ELF-1 (cell line): ENCODE data around the gene AMMECR1.
"Not testable (repeated sequence)": the region's sequence is repeated elsewhere in the genome, so short reads cannot be mapped to it uniquely, and the experiment has no call there.

Experiments used
- DNase-seq: peaks from one replicate; pipeline ENCODE4 v3.0.0-alpha.2; 2016; ENCODE audit warnings: low read depth, low spot score

Gene AMMECR1

GRCh38 chrX:110171442-110171841, 146.4 kb downstream of the AMMECR1 start:
- no peak for DNase-seq

GRCh38 chrX:110170029-110170428, 147.9 kb downstream of the AMMECR1 start:
- DNase-seq = no peak

DNA sequence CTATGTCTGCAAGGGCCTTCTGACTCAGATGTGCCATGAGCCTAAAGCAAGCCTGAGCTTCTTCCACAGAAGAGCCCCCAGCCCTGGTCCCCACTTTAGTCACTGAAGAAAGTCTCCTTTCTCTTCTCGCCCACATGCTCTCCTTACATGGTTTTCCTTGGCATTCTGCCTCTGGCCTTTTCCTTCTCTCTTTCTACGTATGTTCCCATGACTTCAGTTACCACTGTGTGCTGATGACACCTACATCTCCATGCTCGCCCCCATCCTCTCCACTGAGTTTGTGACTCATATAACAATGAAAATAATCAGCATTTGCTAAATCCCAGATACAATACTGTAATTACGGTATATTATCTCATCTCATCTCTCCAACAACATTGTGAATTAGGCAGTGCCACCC, 149.3 kb downstream of the AMMECR1 start:
- DNase-seq = no peak

- peak; percentile 72 for DNase-seq
These were observed 149.9 kb downstream of the AMMECR1 start for GRCh38 chrX:110167952-110168451.

- DNase-seq = no peak
These were observed 154.4 kb downstream of the AMMECR1 start for GRCh38 chrX:110163488-110163887.

GRCh38 chrX:110162867-110163266, 155.0 kb downstream of the AMMECR1 start:
- peak; percentile 20 for DNase-seq

DNA sequence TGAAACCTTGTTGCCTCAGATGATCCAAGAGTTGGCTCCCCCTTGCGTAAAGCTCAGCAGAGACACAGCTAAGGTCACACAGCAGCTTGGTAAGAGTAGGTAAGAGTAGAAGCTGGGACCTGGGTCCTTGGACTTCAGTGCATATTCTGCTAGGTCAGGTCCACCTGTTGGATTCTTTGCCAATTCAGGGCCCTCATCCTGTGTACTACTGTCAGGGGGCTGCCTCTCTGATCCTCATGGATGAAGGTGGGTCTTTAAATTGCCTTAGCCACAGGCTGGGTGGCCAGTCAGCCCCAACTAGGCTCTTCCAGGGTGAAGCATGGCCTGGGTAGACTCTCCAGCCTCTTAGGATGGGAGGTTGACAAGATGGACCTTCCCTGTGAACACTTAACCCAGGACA, 155.8 kb downstream of the AMMECR1 start:
- DNase-seq = no peak

DNA sequence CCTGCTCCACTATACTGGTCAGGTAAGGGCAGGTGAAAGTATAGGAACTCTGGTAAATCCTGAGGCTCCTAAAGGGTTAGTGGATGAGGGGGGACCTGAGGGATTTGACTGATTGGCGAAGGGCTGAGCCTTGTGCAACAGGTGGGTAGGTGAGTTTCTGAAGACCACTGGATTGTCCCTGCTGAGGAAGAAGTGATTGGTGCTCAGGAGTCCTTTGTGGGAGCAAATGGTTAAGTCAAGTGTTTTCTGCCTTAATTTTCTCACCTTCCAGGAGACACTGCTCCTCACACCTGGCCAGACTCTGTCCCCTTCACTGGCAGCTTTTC, 156.6 kb downstream of the AMMECR1 start:
- no peak for DNase-seq

GRCh38 chrX:110159865-110160264, 158.0 kb downstream of the AMMECR1 start:
- DNase-seq = no peak

- DNase-seq = no peak
These were observed 158.7 kb downstream of the AMMECR1 start for GRCh38 chrX:110159235-110159634.

DNA sequence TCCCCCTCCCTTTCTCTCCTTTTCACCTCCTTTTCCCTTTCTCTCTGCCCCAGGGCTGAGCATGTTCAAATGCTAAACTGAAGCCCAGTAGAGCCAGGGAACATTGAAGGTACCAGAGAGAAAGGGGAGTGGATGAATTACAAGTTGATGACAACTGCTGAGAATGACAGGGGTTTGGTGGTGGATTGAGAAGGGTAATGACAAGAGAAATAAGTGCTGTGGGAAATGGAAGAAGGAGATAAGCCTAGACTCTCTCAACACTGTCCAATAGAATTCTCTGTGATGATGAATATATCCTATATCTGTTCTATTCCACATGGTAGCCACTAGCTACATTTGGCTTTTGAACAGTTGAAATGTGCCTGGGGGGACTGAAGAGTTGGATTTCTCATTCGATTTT, 160.4 kb downstream of the AMMECR1 start:
- no peak for DNase-seq

DNA sequence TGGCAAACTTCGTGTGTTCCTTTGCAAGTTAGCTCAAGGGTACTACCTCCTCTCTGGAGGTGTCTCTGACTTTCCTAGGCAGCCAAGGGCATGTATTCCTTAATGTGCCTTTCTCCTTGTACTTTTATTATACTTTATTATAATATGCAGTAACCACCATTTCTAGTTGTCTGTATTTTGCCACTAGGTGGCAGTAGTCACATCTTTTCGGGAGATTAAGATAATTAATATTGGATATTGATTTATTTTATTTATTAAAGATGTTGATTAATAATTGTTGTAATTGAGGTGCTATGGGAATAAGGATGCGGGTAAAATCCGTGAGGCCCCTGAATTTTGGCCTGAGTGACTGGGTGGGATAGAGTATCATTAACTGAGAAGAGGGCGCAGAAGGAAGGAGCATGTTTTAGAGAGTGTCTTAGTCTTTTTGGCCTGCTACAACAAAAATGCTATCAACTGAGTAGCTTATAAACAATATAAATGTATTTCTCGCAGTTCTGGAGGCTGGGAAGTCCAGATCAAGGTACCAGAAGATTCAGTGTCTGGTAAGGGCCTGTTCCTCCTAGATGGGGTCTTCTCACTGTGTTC, 161.6 kb downstream of the AMMECR1 start:
- DNase-seq = no peak

- no peak for DNase-seq
These were observed 162.1 kb downstream of the AMMECR1 start for GRCh38 chrX:110155759-110156158.

- not testable (repeated sequence) for DNase-seq
These were observed 163.6 kb downstream of the AMMECR1 start for GRCh38 chrX:110154328-110154727.

DNA sequence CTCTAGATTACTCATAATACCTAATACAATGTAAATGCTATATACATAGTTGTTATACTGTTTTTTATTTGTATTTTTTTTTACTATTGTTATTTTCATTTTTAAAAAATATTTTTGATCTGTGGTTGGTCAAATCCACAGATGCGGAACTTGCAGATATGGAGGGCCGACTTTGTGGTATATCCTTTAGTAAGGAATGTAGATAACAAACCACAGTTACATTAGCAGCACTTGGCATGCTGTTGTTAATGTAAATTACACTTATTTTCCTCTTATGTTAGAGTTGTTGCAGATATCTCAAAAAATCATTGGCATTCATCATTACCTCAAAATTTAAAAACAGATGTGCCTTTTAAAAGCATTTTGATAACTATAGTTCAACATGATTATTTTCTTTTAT, 164.0 kb downstream of the AMMECR1 start:
- no peak for DNase-seq

DNA sequence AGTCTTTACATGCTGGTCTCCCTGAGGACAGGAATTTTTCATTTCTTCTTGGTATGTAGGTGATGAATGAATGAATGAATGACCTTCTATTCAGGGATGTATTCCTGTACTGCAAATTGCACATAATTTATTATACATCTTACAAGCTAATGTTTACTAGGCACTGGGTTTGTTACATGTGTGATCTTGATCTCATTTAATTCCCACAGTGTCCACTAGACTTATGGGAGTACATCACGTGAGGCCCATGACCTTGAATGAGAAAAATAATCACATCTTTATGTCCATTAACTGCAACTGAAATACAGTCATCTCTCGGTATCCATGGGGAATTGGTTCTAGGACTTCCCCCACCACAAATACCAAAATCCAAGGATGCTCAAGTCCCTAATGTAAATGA, 164.6 kb downstream of the AMMECR1 start:
- DNase-seq = no peak

GRCh38 chrX:110146521-110146920, 171.4 kb downstream of the AMMECR1 start:
- DNase-seq = peak; percentile 59

DNA sequence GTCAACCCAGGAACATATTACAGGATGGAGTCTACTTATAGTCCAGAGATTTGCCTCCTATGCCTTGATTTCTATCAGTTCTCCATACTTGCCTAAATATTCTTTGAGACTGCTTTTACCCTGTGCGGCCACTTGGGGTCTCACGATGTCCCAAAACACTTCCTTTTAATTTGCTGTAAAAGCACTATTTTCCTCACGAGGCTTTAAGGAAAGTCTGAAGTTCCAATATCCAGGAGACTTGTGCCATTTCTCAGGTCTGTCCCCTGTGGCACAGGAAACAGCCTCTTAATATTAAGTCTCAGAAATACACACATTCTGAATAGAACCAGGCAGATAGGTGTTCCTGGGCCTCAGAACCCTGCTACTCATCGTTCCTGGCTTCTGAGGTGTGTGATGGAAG, 172.0 kb downstream of the AMMECR1 start:
- no peak for DNase-seq

- no peak for DNase-seq
These were observed 172.6 kb downstream of the AMMECR1 start for GRCh38 chrX:110145311-110145710.
